Cortex of kidney (tissue), 1 donor: ENCODE data around the gene SYK.
"Not testable (repeated sequence)": the region's sequence is repeated elsewhere in the genome, so short reads cannot be mapped to it uniquely, and the experiment has no call there.

Source experiments
- DNase-seq: peaks from one replicate; lab custom pipeline; 2025; lab: John Stamatoyannopoulos, UW

Gene SYK

DNA sequence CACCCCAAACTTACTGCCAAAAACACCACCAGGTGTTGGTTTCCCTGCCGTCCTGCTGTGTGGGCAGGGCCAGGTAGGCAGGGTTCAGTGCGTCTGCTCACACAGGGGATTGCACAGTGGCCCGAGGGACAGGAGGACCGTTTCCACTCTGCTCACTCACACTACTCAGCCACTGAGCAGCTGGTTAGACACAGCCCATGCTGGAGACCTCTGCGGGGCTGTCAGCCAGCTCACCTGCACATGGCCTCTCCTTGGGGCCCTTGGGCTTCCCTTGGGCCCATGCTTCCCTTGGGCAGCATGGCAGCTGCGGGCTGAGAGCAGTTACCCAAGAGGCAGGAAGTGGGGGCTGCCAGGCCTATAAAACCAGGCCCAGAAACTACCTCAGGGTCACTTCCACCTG, 79.0 kb downstream of the SYK start:
- DNase-seq, result no peak

DNA sequence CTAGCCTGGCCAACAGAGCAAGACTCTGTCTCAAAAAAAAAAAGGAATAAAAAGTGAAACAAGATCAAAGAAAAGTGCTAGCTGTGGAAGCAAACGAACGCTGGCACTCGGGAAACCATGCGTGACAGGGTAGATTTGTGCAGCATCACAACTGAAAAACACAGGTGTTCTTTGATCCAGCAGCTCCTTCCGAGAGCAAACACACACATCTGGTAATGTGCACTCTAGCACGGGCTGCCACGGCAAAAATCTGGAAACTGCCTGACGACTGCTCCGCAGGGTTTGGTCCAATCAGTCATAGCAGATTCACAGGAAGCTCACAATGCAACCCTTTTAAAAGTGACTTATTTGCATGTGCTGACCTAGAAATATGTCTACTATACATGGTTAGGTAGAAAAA, 80.0 kb downstream of the SYK start:
- no peak for DNase-seq

DNA sequence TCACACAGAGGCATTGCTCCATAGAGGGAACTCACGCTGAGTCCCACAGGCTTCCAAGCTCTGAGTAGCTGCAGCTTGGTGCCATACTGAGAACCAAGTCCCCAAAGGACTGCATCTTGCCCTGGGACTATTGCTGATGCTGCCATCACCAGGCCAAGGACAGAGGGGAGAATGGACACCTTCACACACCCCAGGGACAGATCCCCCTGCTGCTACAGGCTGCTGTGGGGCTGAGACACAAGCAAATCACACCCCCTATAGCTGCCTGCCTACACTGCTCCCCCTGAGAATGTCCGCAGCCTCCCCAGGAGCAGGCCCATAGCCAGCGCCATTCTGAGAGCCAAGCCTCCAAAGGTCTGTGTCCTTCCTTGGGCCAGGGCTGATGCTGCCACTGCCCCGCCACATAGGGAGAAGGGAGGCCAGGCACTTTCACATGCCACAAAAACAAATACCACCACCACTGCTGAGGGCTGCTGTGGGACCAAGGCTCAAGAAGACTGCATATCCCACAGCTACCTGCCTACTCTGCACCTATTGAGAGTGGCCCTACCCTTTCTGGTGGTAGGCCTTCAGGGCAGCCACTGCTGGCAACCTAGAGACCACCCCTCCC, 81.5 kb downstream of the SYK start:
- no peak for DNase-seq

DNA sequence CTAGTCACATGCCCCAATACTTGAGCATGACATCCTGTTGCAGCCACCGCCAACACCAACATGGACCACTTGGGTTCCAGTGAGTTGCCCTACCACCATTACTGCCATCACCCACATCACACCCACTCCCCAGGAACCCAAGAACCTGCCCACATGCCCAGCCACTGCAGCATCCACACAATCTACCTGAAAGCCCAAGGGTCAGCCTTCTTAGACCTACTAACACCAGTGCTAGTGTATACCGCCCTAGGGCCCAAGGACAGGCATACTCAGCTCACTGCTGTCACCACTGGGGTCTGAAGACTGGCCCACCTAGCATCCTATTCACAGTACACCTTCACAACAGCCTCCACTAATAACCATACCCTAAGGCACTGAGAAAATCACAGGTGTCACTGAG, 82.0 kb downstream of the SYK start:
- no peak for DNase-seq

DNA sequence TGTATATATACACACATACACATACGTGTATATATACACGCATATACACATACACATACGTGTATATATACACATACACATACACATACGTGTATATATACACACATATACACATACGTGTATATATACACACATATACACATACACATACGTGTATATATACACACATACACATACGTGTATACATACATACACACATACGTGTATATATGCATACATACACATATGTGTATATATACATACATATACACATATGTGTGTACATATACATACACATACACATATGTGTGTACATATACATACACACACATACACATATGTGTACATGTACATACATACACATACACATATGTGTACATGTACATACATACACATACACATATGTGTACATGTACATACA, 82.6 kb downstream of the SYK start:
- no peak for DNase-seq

DNA sequence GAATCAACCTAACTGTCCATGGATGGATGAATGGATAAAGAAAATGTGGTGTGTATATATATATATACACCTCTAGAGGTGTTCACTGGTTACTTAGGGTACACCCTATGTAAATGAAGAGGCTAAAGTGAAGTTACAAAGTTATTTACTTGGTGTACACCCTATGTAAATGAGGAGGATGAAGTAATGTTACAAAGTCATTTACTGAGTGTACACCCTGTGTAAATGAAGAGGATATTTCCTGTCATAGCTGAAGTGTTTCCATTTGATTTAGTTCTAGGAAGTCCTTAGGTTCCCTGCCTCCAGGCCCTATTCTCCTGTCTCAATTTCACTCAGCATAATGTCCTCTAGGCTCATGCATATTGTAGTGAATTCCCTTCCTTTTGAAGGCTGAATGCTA, 85.2 kb downstream of the SYK start:
- DNase-seq, result not testable (repeated sequence)

DNA sequence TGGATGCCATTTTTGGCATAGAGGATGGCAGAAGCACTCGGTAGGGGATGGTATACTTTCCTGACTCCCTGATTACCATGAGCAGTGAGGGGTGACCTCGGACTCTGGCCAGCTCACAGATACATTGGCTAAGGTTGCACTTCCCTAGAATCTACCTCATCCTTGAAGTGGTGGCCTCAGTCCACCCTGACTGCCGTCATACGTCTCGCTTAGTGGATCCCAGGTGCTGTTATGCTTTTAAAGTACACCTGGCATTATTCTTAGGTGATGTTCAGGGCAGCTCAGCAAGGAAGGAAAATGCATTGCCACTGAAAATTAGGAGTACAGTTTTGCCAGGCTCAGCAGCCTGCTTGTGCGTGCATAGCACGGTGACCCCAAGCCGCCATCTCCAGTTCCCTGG, 87.3 kb downstream of the SYK start:
- no peak for DNase-seq

DNA sequence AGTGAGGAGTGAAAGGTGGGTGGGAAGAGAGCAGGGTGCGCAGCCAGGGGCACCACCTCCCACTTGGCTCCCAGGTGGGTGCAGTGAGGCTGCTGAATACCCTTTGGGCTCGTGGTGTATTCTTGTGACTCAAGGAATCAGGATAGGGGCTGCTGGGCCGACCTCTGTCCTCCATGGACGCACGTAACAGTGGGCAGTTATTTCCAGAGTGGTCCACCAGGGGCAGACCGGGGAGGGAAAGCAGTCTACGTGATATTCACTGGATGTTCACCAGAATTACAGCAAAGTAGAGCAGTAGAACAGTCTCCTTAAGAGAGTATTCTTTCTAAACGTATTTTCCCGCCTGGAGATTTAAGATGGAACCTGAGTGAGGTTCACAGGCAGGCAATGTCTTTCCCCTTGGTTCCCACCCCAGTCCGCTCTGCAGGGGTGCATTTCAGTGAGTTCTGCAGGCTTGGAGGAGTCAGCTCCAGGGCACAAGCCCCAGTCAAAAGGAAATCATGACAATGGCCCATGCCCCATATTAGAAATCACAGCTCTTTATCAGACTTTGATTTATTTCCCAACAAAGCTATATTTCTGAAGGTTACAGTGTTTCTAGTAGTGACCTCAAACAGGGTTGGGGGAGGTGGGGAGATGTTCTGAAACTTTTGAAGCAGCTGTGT, 88.7 kb downstream of the SYK start:
- DNase-seq, result no peak

DNA sequence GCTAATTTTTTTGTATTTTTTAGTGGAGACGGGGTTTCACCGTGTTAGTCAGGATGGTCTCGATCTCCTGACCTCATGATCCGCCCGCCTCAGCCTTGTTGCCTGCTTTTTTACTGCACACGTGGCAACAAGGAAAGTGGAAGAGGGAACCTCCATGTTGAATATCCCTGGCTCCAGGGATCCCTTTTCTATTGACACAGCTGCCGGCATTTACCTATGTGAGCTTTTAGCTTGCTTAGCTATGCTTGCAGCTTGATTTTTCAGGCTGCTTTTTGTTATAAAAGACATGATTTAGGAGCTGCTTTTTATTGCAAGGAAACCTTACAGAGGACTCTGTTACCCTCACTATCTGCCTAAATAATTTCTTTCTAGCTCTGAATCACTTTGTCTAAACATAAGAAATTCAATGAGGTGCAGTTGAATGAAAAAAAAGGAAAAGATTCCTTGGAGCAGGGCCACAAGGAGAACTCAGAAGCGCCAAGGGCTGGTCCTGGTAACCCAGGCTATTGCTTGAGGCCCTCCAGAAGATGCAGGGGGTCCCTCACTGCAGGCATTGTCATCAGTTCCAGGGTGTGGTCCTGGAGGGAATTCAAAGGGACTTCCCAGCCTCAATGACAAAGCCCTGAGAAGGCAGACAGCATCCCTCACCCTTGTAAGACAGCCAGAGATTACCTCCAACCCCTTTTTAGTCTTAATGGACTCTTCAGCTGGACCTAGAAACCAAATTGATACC, 89.9 kb downstream of the SYK start:
- DNase-seq, result no peak

DNA sequence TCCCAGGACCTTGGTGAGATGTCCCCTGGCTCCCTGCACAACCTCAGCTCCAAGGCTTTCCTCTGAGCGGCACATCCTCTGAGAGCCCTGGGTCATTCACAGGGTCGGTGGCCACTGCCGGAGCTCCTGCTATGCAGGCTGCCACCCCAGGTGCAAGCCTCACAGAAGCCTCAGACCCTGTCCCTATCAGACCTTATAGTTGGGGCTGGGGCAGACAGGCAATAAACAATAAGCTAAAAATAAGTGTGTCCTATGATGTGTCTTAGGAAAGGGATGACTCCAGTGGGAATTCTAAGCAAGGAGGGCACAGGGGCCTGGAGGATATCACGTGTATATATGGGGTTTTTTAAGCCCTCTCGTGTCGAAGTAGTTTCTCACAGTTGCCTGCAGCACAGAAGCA, 91.3 kb downstream of the SYK start:
- DNase-seq, result no peak

DNA sequence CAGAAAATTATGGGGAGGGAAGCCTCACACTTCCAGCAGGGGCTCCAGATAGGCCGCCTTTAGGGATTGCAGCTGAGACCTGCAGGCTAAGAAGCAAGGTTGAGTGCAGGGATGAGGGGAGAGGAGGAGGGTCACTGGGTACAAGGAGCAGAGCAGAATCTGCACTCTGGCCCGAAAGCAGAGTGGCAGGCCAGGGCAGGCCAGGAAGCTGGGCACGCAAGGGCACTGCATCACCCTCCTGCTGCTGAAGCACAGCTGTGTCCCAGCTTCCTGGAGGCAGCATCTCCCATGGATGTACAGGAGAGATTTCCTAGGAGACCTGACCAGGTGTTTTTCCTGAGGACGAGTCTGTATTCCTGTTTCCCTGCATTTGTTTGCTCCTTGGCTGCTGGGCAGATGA, 92.1 kb downstream of the SYK start:
- DNase-seq, result no peak

DNA sequence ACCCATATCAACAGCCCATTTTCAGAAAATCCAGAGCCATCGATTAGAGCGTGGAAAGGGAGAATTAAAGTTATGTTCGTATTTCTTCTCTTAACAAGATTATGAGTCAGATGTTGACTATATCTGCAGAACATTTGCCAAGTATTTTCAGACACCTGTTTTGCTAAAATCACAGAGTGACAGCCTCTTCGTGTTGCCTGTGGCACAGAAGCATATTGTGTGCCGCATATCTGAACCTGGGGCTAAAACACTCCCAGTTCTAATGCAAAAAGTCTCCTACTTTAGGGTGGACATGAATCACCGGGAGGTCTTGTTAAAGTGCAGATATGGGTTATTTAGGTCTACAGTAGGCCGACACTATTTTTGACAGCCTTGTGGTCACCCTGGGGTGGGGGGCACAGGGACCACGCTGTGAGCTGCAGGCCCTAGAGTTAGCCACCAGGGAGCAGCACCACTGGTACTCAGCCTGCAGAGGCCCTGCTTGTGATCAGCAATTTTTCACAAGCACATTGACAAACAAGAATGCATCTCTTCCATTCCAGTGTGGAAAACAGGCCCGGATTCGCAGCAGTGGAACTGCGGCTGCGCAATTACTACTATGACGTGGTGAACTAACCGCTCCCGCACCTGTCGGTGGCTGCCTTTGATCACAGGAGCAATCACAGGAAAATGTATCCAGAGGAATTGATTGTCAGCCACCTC, 93.5 kb downstream of the SYK start:
- DNase-seq, result no peak

DNA sequence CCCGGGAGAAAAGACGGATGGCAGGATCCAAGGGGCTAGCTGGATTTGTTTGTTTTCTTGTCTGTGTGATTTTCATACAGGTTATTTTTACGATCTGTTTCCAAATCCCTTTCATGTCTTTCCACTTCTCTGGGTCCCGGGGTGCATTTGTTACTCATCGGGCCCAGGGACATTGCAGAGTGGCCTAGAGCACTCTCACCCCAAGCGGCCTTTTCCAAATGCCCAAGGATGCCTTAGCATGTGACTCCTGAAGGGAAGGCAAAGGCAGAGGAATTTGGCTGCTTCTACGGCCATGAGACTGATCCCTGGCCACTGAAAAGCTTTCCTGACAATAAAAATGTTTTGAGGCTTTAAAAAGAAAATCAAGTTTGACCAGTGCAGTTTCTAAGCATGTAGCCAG, 94.2 kb downstream of the SYK start:
- no peak for DNase-seq

DNA sequence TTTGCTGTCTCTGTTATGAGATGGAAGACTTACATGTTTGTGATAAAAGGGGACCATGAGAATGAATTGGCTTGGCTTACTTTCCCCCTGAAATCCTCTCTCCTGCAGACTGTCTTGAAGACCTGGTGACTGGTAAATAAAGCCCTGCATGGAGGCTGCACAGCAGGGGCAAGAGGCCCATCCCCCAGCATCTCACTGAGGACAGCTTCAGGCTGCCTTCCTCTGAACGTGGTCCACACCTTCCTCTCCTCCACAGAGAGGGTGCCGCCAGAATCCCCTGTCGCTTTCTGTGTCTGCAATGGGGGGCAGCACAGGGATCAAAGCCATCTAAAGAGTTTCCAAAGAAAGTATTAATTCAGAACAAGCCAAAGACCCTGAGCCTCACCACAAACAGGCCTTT, 94.6 kb downstream of the SYK start:
- no peak for DNase-seq

DNA sequence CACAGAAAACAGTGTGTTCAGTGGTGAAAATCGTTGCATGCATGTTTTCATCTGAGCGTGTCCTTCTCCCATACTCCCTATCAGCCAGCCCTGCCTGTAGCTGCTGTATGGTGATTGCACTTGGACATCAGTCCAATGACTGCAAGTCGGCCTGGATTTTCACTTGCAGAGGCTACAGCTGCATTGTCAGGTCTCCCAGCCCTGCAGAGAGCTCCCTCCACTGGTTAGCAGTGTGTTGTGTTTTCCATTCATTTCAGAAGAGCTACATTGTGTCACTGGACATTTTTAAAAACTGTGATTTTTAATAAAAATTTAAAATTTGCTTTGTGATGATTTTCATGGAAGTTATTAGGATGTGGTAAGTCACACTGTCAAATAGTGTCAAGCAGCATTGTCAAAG, 96.6 kb downstream of the SYK start:
- no peak for DNase-seq

DNA sequence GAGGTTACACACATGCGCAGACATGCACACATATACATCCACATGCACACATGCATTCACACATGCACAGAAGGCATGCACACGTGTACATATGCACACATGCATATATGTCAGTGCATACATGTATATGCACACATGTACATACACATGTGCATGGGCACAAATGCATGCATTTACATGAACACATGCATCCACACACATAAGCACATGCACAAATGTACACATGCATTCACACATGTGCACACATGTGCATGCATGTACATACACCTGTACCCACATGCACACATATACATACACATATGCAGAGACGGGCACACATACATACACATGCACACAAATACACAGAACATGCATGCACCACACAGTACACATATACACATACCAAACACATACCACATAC, 97.7 kb downstream of the SYK start:
- no peak for DNase-seq

DNA sequence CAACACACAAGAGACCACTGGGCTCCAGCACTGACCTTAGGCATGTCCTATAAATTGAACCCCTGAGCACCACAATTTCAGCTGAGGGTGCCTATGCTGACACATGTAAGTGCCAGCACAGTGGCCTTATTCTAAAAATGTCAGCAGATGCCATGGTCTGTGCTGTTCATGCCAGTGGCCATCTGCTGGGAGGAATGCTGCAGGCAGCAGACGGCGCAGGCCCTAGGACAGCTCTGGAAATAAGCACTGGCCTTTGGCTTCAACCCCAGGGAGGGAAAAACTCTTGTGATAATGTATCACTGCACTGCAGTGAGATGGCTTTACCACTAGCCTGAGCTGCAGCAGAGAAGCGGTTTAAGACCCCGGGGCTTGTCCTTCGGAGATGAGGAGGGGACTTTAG, 98.5 kb downstream of the SYK start:
- no peak for DNase-seq

DNA sequence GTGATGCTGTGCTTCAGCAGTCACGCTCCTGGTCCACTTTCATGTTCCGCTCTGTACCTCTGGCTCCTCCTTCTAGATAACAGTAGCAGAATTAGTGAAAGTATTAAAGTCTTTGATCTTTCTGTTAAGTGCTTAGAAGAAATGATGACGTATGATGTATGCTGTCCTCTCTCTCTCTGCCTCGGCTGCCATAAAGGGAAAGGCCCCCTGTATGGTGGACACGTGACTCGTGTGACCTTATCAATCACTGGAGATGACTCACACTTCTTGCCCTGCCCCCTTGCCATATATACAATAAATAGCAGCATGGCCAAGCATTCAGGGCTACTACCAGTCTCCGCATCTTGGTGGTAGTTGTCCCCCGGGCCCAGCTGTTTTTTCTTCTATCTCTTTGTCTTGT, 100.3 kb downstream of the SYK start:
- no peak for DNase-seq

DNA sequence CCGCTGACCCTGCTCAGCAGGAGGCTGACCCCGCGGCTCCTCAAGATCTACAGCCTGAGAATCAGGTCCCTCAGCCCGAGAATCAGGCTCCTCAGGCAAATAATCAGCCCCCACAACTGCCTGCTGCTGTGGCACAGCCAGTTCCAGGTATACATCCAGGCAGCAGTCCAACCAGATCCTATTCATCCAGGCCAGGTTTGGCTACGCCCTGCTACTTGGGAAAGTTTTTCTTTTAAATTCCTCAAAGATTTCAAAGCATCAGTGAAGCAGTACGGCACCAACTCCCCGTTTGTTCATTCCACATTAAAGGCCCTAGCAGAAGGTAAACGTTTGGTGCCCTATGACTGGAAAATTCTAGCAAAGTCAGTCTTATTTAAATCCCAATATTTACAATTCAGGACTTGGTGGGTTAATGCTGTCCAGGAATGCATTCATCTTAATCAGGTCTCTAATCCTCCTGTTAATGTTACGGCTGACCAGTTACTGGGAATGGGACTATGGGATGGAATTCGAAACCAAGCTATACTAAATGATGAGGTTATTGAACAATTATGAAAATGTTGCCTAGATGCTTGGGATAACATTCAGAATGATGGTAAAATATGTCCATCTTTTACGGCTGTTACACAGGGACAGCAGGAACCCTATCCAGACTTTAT, 102.3 kb downstream of the SYK start:
- no peak for DNase-seq

DNA sequence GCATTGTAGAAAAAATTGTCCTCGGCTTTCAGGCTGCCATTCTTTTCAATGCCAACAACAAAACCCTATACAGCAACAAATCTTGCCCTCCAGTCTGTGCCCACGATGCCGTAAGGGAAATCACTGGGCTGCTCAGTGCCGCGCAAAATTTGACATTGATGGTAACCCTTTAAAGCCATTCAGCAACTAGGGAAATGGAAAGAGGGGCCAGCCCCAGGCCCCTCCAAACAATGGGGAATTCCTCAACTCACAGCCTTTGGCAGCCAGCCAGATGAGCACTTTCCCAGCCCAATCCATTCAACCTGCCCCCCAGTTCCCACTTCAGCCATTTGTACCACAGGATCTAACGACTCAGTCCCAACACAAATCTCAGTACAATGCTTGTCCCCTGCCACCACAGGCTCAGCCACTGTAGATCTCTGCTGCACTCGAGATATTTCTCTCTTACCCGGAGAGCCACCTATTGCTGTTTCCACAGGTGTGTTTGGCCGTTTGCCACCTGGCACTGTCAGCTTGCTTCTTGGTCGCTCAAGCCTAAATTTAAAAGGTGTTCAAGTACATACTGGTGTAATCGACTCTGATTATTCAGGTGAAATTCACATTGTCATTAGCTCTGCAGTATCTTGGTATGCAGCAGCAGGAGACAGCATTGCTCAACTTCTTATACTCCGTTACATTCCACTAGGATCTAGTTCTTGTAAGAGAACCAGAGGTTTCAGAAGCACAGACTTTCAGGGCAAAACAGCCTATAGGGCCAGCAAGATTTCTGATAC, 103.3 kb downstream of the SYK start:
- no peak for DNase-seq

DNA sequence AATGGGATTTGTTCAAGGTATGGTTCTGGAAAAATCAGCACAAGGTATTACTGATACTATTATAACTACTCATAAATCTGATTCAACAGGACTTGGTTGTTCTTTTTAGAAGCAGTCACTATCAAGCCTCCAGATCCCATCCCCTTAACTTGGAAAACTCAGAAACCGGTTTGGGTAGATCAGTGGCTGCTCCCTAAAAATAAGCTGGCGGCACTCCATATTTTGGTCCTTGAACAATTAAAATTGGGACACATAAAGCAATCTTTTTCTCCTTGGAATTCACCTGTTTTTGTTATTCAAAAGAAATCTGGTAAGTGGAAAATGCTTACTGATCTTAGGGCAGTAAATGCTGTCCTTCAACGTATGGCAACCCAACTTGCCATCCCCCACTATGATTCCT, 104.2 kb downstream of the SYK start:
- no peak for DNase-seq
